HPDE6-E6E7 (cell line): ENCODE measurements around the gene MT2A.
A peak's percentile ranks its signal among the peaks of the same experiment; 100 is the strongest.
"Not testable (repeated sequence)": the region's sequence is repeated elsewhere in the genome, so short reads cannot be mapped to it uniquely, and the experiment has no call there.

Experiments
- DNase-seq: peaks from one replicate; pipeline ENCODE4 v3.0.0; 2011; ENCODE audit warnings: missing footprints; ENCODE audit errors: extremely low spot score

The MT2A gene

GRCh38 chr16:56620339-56620897, 12.0 kb downstream of the MT2A start:
- DNase-seq: no peak

DNA sequence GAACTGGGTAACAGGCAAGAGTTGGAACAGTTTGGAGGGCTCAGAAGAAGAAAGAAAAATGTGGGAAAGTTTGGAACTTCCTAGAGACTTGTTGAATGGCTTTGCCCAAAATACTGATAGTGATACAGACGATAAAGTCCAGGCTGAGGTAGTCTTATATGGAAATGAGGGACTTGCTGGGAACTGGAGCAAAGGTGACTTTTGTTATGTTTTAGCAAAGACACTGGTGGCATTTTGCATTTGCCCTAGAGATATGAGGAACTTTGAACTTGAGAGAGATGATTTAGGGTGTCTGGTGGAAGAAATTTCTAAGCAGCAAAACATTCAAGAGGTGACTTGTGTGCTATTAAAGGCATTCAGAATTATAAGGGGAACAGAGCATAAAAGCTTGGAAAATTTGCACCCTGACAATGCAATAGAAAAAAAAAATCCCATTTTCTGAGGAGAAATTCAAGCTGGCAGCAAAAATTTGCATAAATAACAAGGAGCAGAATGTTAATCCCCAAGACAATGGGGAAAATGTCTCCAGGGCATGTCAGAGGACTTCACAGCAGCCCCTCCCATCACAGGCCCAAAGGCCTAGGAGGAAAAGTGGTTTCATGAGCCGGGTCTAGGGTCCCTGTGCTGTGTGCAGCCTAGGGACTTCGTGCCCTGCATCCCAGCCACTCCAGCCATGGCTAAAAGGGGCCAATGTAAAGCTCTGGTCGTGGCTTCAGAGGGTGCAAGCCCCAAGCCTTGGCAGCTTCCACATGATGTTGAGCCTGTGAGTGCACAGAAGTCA, 13.5 kb downstream of the MT2A start:
- DNase-seq: not testable (repeated sequence)

GRCh38 chr16:56623184-56623583, 14.8 kb downstream of the MT2A start:
- not testable (repeated sequence) for DNase-seq

DNA sequence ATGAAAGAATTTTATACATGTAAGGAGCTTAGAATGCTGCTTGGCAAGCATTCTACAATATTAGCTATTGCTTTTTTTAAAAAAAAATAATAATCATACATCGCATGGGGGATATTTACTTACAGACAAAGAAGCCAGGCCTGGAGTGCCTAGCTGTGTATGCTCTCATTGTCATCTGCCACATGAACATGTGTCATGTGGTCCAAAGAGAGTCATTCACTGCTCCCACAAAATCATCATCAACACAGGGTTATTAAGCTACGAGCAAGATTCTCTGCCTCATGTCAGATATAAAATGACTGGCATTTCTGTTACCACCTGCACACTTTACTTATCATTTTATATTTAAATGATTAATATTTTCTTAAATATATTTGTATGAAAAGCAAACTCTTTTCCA, 15.3 kb downstream of the MT2A start:
- DNase-seq: no peak

DNA sequence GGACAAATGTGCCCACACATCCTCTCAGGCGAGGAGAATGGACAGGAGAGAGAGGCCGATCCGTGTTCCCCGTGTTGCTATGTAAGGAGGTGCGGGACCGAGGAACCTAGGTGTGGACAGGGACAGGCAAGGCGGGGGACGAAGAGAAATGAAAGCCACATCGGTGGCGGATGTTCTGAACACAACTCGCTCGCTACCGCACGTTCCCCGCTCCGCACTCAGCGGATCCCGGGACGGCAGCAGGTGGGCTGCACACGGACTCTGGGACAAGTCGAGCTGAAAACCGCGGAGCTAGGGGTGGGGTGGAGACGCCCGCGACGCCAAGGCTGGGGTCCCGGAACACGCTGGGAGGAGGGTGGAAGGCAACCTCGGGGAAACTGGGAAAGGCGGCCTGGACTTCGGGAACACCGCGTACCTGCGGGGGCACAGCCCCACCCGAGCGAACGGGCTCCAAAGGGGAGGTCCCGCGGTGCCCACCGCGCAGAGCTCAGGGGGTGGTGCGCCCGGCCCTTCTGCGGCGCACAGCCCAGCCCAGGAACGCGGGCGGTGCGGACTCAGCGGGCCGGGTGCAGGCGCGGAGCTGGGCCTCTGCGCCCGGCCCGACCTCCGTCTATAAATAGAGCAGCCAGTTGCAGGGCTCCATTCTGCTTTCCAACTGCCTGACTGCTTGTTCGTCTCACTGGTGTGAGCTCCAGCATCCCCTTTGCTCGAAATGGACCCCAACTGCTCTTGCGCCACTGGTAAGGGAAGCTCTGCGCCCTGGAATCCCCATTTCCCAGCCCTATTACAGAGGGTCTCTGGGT, 17.0 kb downstream of the MT2A start, which contains the start of gene MT1E:
MT1E (plus strand) TSS at position 642 of the 803 bp plus-strand sequence; CDS start at position 713, 71 bp downstream.
- peak; percentile 86 for DNase-seq

GRCh38 chr16:56625943-56626654, 17.7 kb downstream of the MT2A start:
- DNase-seq: peak; percentile 32

GRCh38 chr16:56626685-56627084, 18.3 kb downstream of the MT2A start:
- DNase-seq: no peak

GRCh38 chr16:56628486-56629350, 20.3 kb downstream of the MT2A start:
- no peak for DNase-seq

DNA sequence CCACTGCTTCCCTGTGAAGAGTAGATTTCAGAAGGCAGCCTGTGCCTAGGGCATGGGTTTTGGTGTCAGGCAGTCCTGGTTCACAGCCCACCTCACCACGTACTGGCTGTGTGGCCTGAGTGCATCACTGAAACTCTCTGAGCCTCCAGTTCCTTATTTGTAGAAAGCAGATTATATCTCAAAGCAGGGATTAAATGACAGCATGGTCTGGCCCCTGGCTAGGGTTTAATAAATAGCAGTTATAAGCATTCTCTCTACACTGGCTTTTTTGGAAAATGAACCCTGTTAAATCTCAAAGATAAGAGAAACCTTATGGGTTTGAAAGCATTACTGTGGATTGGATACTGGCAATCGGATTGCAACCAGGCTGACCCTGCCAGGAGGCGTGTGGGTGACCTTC, 21.1 kb downstream of the MT2A start:
- no peak for DNase-seq

DNA sequence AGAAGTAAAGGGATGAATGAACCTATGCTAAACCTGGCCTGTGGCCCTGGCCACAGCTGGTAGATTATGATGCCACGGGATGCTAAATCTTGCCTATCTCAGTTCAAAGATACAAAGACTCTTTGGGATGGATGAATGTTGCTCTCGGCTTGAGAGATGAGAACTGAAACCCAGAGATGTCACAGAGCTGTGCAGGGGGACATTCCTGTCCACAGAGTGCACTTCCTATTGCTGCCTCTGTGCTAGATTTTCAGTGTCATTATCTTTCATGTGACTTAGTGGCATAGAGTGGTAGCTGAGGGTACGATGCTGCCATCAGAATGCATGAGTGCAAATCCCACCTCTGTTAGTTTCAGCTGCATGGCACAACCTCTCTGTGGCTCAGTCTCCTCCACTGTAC, 21.8 kb downstream of the MT2A start:
- DNase-seq: no peak

DNA sequence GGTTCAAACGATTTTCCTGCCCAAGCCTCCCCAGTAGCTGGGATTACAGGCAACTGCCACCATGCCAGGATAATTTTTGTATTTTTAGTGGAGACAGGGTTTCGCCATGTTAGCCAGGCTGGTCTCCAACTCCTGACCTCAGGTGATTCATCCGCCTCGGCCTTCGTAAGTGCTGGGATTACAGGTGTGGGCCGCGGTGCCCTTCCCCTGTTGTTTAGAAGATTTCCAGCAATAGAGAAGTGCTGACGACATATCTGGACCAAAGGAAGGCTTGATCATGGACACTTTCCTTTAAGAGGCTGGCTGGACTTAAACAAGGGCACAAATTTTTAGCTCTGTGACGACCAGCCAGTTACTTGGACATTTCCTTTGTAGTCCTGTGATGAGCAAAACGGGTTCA, 22.8 kb downstream of the MT2A start:
- no peak for DNase-seq

DNA sequence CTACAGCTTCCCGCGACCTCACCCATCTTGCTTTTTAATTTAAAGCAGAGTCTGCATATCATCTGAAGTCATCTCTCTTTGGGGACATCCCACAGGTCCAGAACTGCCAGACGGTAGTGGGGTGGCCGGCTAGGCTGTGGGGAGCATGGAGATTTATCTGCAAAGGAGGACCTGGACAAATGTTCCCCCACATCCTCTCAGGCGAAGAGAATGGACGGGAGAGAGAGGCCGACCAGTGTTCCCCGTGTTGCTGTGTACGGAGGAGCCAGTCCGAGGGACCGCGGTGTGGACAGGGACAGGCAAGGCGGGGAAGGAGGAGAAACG, 23.4 kb downstream of the MT2A start:
- no peak for DNase-seq

- no peak for DNase-seq
These were observed 23.9 kb downstream of the MT2A start, which contains the start of gene MT1M for GRCh38 chr16:56632156-56632847. TSS of gene MT1M (plus strand) at chr16:56632659. CDS start at chr16:56632732, 73 bp downstream.

GRCh38 chr16:56632848-56633365, 24.5 kb downstream of the MT2A start:
- DNase-seq: no peak

GRCh38 chr16:56633535-56633934, 25.2 kb downstream of the MT2A start:
- no peak for DNase-seq

- no peak for DNase-seq
These were observed 26.5 kb downstream of the MT2A start for GRCh38 chr16:56634715-56635440.

- no peak for DNase-seq
These were observed 27.1 kb downstream of the MT2A start for GRCh38 chr16:56635441-56635967.

- DNase-seq: no peak
These were observed 28.4 kb downstream of the MT2A start for GRCh38 chr16:56636616-56637413.
